Liver (tissue), 3 donors: Measurements from ENCODE around the gene MYG1.

ENCODE experiments used
- JUND ChIP-seq, 2 donors: IDR thresholded peaks; 2 replicates each; pipeline ENCODE4 v1.6.1; 2016; ENCODE audit warnings: antibody characterized with exemption in 2 of 2
- SP1 ChIP-seq: IDR thresholded peaks from 2 replicates; pipeline ENCODE4 v1.6.1; 2018; ENCODE audit warnings: antibody characterized with exemption, mild to moderate bottlenecking
- TF ChIP-seq, protein P1 (sequence below): fragments of 150-350 bp; IDR thresholded peaks from 2 replicates; pipeline ENCODE4 v1.5.1; 2017; ENCODE audit warnings: improper control_type of control experiment, low read depth, low read length; ENCODE audit not compliant: missing input control
- donor health status: healthy.
- donor health status: healthy.

GRCh38 chr12:53343969-53344368 lies 44.5 kb downstream of the MYG1 start:
- TF ChIP-seq, protein P1, sequence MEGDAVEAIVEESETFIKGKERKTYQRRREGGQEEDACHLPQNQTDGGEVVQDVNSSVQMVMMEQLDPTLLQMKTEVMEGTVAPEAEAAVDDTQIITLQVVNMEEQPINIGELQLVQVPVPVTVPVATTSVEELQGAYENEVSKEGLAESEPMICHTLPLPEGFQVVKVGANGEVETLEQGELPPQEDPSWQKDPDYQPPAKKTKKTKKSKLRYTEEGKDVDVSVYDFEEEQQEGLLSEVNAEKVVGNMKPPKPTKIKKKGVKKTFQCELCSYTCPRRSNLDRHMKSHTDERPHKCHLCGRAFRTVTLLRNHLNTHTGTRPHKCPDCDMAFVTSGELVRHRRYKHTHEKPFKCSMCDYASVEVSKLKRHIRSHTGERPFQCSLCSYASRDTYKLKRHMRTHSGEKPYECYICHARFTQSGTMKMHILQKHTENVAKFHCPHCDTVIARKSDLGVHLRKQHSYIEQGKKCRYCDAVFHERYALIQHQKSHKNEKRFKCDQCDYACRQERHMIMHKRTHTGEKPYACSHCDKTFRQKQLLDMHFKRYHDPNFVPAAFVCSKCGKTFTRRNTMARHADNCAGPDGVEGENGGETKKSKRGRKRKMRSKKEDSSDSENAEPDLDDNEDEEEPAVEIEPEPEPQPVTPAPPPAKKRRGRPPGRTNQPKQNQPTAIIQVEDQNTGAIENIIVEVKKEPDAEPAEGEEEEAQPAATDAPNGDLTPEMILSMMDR: no peak
- TF ChIP-seq SP1 (no peak), JUND (IDR thresholded peaks at IDR 0.05) (no peak)
